Activated CD4-positive, alpha-beta T cell treated with anti-CD3 and anti-CD28 coated beads, Interleukin-2, amount 10 ng/mL, durations not matched to agents 7 days and 5 days (primary cell): ENCODE measurements around the gene ERVH48-1. TPM values are rescaled to one million over a fixed set of nuclear protein-coding genes. Genes with fewer than 3 reads are reported as not detected.
"Not testable (repeated sequence)": the region's sequence is repeated elsewhere in the genome, so short reads cannot be mapped to it uniquely, and the experiment has no call there.

Experiments used
- CTCF ChIA-PET: fragments of 350-600 bp; sonication (Branson Sonifier 250); formaldehyde crosslinking; loops from one replicate; lab custom pipeline; 2021; ENCODE audit warnings: antibody characterized with exemption; lab: Charles Lee
- POLR2A ChIA-PET: fragments of 350-600 bp; sonication (Branson Sonifier 250); formaldehyde crosslinking; loops from one replicate; lab custom pipeline; 2021; ENCODE audit warnings: antibody characterized with exemption; lab: Charles Lee
- DNase-seq: peaks from one replicate; pipeline ENCODE4 v3.0.0-alpha.2; 2020
- H3K27ac Mint-ChIP-seq: one replicate; pipeline ENCODE4 v1.8.0; 2021; ENCODE audit warnings: mild to moderate bottlenecking, moderate library complexity, mixed read lengths
- H3K27me3 Mint-ChIP-seq: one replicate; pipeline ENCODE4 v1.8.0; 2021; ENCODE audit warnings: mixed read lengths
- H3K36me3 Mint-ChIP-seq: one replicate; pipeline ENCODE4 v1.8.0; 2021; ENCODE audit warnings: low read depth, mixed read lengths
- H3K4me1 Mint-ChIP-seq: one replicate; pipeline ENCODE4 v1.8.0; 2021; ENCODE audit warnings: mixed read lengths
- H3K4me3 Mint-ChIP-seq: one replicate; pipeline ENCODE4 v1.8.0; 2021; ENCODE audit warnings: mild to moderate bottlenecking, moderate library complexity, mixed read lengths
- H3K9me3 Mint-ChIP-seq: one replicate; pipeline ENCODE4 v1.8.0; 2021; ENCODE audit warnings: mixed read lengths
- microRNA-seq: library from miRNA; unstranded; fragments of <30 nt; microRNA quantifications from one replicate; pipeline ENCODE4 v1.2.0, GENCODE V29; 2021; ENCODE audit warnings: borderline microRNAs expressed, borderline replicate concordance
- total RNA-seq, 2 experiments: library from RNA; stranded (reverse); gene quantifications; one replicate each; pipeline ENCODE4 v1.2.3, GENCODE V29; 2021

Gene ERVH48-1
- total RNA-seq, 2 experiments from 2014 or later: 5.4 to 6.4 TPM

GRCh38 chr21:42878993-42879787, 46.2 kb downstream of the ERVH48-1 start, which contains the start of gene WDR4:
Gene WDR4 (minus strand): TSS chr21:42879539. CDS start chr21:42879495, 44 bp downstream.
- ChIA-PET CTCF (no interaction called here), POLR2A (no interaction called here)
- DNase-seq: peak; percentile 99
- Mint-ChIP-seq H3K27ac (peak within 1 kb of the TSS; percentile 97), H3K4me1 (peaks cover 30% of the 10 kb centered on the region), H3K9me3 (no peaks in the 10 kb centered on the region), H3K4me3 (peak within 1 kb of the TSS; percentile 82), H3K36me3 (peaks cover 20% of the 10 kb centered on the region), H3K27me3 (no peaks in the 10 kb centered on the region)

GRCh38 chr21:42878678-42878992, 46.8 kb downstream of the ERVH48-1 start:
- POLR2A ChIA-PET: no interaction called here
- peaks cover 21% of the 10 kb centered on the region for H3K36me3 Mint-ChIP-seq

DNA sequence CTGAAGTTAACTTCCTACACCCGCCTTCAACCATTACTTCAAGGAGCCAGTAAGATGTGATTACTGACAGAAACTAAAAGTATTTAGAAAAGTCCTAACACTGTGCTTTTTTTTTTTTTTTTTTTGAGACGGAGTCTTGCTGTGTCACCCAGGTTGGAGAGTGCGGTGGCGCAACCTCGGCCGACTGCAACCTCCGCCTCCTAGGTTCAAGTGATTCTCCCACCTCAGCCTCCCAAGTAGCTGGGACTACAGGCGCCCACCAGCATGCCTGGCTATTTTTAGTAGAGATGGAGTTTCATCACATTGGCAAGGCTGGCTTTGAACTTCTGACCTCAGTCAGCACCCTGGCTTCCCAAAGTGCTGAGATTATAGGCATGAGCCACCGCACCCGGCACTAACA, 49.6 kb downstream of the ERVH48-1 start:
- H3K4me1 Mint-ChIP-seq: peaks cover 22% of the 10 kb centered on the region
- POLR2A ChIA-PET, CTCF ChIA-PET, DNase-seq, H3K9me3 Mint-ChIP-seq, H3K27me3 Mint-ChIP-seq, H3K27ac Mint-ChIP-seq, H3K4me3 Mint-ChIP-seq: not testable (repeated sequence)
- peaks cover 27% of the 10 kb centered on the region for H3K36me3 Mint-ChIP-seq

More at GRCh38 chr21:42878678-42878992, 46.8 kb downstream of the ERVH48-1 start:
- peak overlapping the region; percentile 97 for H3K27ac Mint-ChIP-seq
- no peaks in the 10 kb centered on the region for H3K9me3 Mint-ChIP-seq
- DNase-seq: no peak
- H3K27me3 Mint-ChIP-seq: no peaks in the 10 kb centered on the region
- CTCF ChIA-PET: no interaction called here
- H3K4me1 Mint-ChIP-seq: peaks cover 30% of the 10 kb centered on the region
- H3K4me3 Mint-ChIP-seq: peak overlapping the region; percentile 82

DNA sequence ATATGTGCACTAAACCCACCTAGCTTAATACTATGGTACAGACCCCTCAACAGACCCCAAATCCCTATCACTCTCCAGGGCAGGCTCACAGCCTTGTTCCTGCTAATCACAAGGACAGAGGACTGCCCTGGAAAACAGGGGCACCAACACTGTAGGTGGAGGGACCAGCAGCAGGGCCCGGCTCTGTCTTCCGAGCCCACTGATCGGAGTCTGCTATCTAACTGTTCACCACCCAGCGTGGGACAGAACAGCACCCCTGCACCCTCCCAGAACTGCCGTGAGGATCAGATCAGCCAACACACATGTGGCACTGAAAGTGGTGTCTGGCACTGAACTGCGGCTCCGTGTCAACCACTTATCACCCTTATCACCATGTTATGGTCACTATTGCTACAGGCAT, 52.3 kb downstream of the ERVH48-1 start:
- H3K36me3 Mint-ChIP-seq: peaks cover 32% of the 10 kb centered on the region
- no peaks in the 10 kb centered on the region for H3K9me3 Mint-ChIP-seq
- peaks cover 6% of the 10 kb centered on the region for H3K4me1 Mint-ChIP-seq
- ChIA-PET CTCF (no interaction called here), POLR2A (no interaction called here)
- H3K27ac Mint-ChIP-seq: no peak overlapping the region
- H3K4me3 Mint-ChIP-seq: no peak overlapping the region
- H3K27me3 Mint-ChIP-seq: no peaks in the 10 kb centered on the region
- DNase-seq: no peak

- H3K27me3 Mint-ChIP-seq: no peaks in the 10 kb centered on the region
- H3K36me3 Mint-ChIP-seq: peaks cover 27% of the 10 kb centered on the region
These were observed 57.2 kb downstream of the ERVH48-1 start for GRCh38 chr21:42868196-42868595.

More at GRCh38 chr21:42868196-42868595, 57.2 kb downstream of the ERVH48-1 start:
- H3K27ac Mint-ChIP-seq: peak overlapping the region; percentile 41
- ChIA-PET POLR2A (no interaction called here), CTCF (no interaction called here)
- no peak for DNase-seq
- no peak overlapping the region for H3K4me3 Mint-ChIP-seq
- no peaks in the 10 kb centered on the region for H3K9me3 Mint-ChIP-seq
- H3K4me1 Mint-ChIP-seq: peaks cover 12% of the 10 kb centered on the region

Small RNA genes lying within 50 kb of the gene (microRNA-seq; reads per million reads assigned to microRNA genes)
- not detected for gene MIR5692B

Other genes starting within 250 kb of the ERVH48-1 start
- 10 to 100 TPM; 23.9 to 32.7 TPM for gene WDR4, start 46.1 kb downstream of the ERVH48-1 start, total RNA-seq
- 10 to 100 TPM; 25.0 to 27.0 TPM for gene NDUFV3, start 32.3 kb downstream of the ERVH48-1 start, total RNA-seq
- gene PKNOX1, start 48.9 kb upstream of the ERVH48-1 start, total RNA-seq: 10 to 100 TPM; 28.7 to 30.1 TPM
- gene CBS, start 150.2 kb upstream of the ERVH48-1 start, total RNA-seq: 10 to 100 TPM; 31.4 to 31.7 TPM
- 10 to 100 TPM in 1 of 2 experiments, 1 to 10 TPM in 1; 5.5 to 88.5 TPM for gene U2AF1, start 181.9 kb upstream of the ERVH48-1 start, total RNA-seq
- not detected for gene CRYAA, start 243.4 kb upstream of the ERVH48-1 start, total RNA-seq